GM12865 (cell line): ENCODE results near the gene PHTF2.
"Not testable (repeated sequence)": the region's sequence is repeated elsewhere in the genome, so short reads cannot be mapped to it uniquely, and the experiment has no call there.

ENCODE experiments used
- DNase-seq: peaks from one replicate; pipeline ENCODE4 v3.0.0; 2010; ENCODE audit warnings: low read depth
- H3K4me3 ChIP-seq: 2 replicates; pipeline ENCODE4 v1.5.1; 2011; ENCODE audit warnings: mild to moderate bottlenecking, low read depth, low read length, control low read depth
- CTCF ChIP-seq: IDR thresholded peaks from 2 replicates; pipeline ENCODE4 v1.5.1; 2011; ENCODE audit warnings: low read length, control low read depth, low read depth, inconsistent platforms; ENCODE audit not compliant: insufficient read depth; ENCODE audit errors: missing control alignments

The PHTF2 gene

GRCh38 chr7:77995717-77996116, 197.1 kb downstream of the PHTF2 start:
- no peak for DNase-seq
- TF ChIP-seq CTCF: no peak
- H3K4me3 ChIP-seq: no peak overlapping the region

GRCh38 chr7:77999168-77999567, 200.6 kb downstream of the PHTF2 start:
- not testable (repeated sequence) for DNase-seq, H3K4me3 ChIP-seq

- DNase-seq: no peak
- H3K4me3 ChIP-seq: no peak overlapping the region
- no peak for TF ChIP-seq CTCF
Observed at GRCh38 chr7:78002021-78002420, 203.4 kb downstream of the PHTF2 start.

- H3K4me3 ChIP-seq: no peak overlapping the region
- no peak for TF ChIP-seq CTCF
- DNase-seq: no peak
Observed at GRCh38 chr7:78002715-78003114, 204.1 kb downstream of the PHTF2 start.

GRCh38 chr7:78006063-78006755, 207.6 kb downstream of the PHTF2 start:
- no peak for DNase-seq
- TF ChIP-seq CTCF: no peak
- H3K4me3 ChIP-seq: no peak overlapping the region
